HepG2 (cell line): Measurements from ENCODE around the gene CMC4.
A peak's percentile ranks its signal among the peaks of the same experiment; 100 is the strongest.

Source experiments
- CBFB ChIP-seq: sonication (generic); formaldehyde crosslinking; IDR thresholded peaks from 2 replicates; pipeline ENCODE4 v1.4.0; 2020; ENCODE audit warnings: missing genetic modification reagents
- CTCF ChIP-seq: sonication (generic); formaldehyde crosslinking; IDR thresholded peaks from 2 replicates; pipeline ENCODE4 v1.5.0; 2020; ENCODE audit warnings: mild to moderate bottlenecking, missing genetic modification reagents, moderate library complexity
- GATAD1 ChIP-seq: IDR thresholded peaks from 2 replicates; pipeline ENCODE4 v1.6.1; 2016; ENCODE audit warnings: missing genetic modification reagents, missing compliant biosample characterization
- KDM5A ChIP-seq: fragments of 200-600 bp; sonication (generic); IDR thresholded peaks from 2 replicates; pipeline ENCODE4 v1.7.0; 2018; ENCODE audit warnings: antibody characterized with exemption, mild to moderate bottlenecking, low read length, borderline replicate concordance
- SP2 ChIP-seq: sonication (generic); formaldehyde crosslinking; IDR thresholded peaks from 2 replicates; pipeline ENCODE4 v1.5.1; 2020; ENCODE audit warnings: mild to moderate bottlenecking, missing genetic modification reagents
- TAF1 ChIP-seq: sonication (generic); formaldehyde crosslinking; IDR thresholded peaks from 2 replicates; pipeline ENCODE4 v1.4.0; 2020; ENCODE audit warnings: missing genetic modification reagents
- ZNF30 ChIP-seq: sonication (generic); formaldehyde crosslinking; IDR thresholded peaks from 2 replicates; pipeline ENCODE4 v1.5.0; 2020; ENCODE audit warnings: mild to moderate bottlenecking, missing genetic modification reagents

GRCh38 chrX:155070975-155071693 is at the start of gene CMC4, which contains the start of the genes BRCC3 and MTCP1:
- TF ChIP-seq SP2: no peak
- no peak for TF ChIP-seq CBFB (CRISPR knock-in tag)
- TF ChIP-seq CTCF (CRISPR knock-in tag): no peak
- TF ChIP-seq TAF1 (CRISPR knock-in tag): peak; percentile 86
- TF ChIP-seq ZNF30 (CRISPR knock-in tag): no peak
- no peak; the same call in 1 of the 2 replicates for TF ChIP-seq GATAD1 (CRISPR knock-in tag)
- TF ChIP-seq KDM5A: no peak
